Thoracic aorta (tissue), 2 donors: ENCODE measurements around the gene DERA. TPM values are rescaled to one million over a fixed set of nuclear protein-coding genes. Genes with fewer than 3 reads are reported as not detected.
"Not testable (repeated sequence)": the region's sequence is repeated elsewhere in the genome, so short reads cannot be mapped to it uniquely, and the experiment has no call there.

Source experiments
- ATAC-seq: fragments of 150-250 bp; one replicate; pipeline ENCODE4 v1.8.0; 2017; ENCODE audit warnings: low read depth; ENCODE audit not compliant: insufficient number of reproducible peaks, low FRiP score
- DNase-seq: peaks from one replicate; pipeline ENCODE4 v3.0.0-alpha.2; 2020; ENCODE audit warnings: low spot score
- H3K27ac ChIP-seq, 2 donors: fragments of 200-600 bp; sonication (generic); 1 replicate in 1 of 2; 2 replicates in 1 of 2; pipeline ENCODE4 v1.5.1; 2016; ENCODE audit warnings: mild to moderate bottlenecking in 2 of 2, moderate library complexity in 2 of 2
- H3K27me3 ChIP-seq: fragments of 200-600 bp; sonication (generic); replicated peaks from 2 replicates; pipeline ENCODE4 v1.6.0; 2016; ENCODE audit warnings: mild to moderate bottlenecking; ENCODE audit not compliant: insufficient read depth
- H3K36me3 ChIP-seq: fragments of 200-600 bp; sonication (generic); one replicate; pipeline ENCODE4 v1.5.1; 2016
- H3K4me1 ChIP-seq, 2 donors: fragments of 200-600 bp; sonication (generic); 1 replicate in 1 of 2; 2 replicates in 1 of 2; pipeline versions ENCODE4 v1.5.1 to v1.6.0; 2016; ENCODE audit warnings: low read depth in 2 of 2, mild to moderate bottlenecking in 1 of 2; ENCODE audit not compliant: control insufficient read depth in 1 of 2
- H3K4me3 ChIP-seq: fragments of 200-600 bp; sonication (generic); 2 replicates; pipeline ENCODE4 v1.5.1; 2016; ENCODE audit warnings: mild to moderate bottlenecking
- H3K9me3 ChIP-seq: fragments of 200-600 bp; sonication (generic); 2 replicates; pipeline ENCODE4 v1.5.1; 2016
- total RNA-seq, 2 donors: library from RNA; depleted of rRNA; stranded (reverse); fragments of >200 nt; gene quantifications; one replicate each; pipeline versions ENCODE4 v1.1.0 to v1.2.3, GENCODE V29; 2016
- TF ChIP-seq, protein P1 (sequence below): fragments of 200-600 bp; sonication (generic); IDR thresholded peaks from one replicate; pipeline ENCODE4 v1.5.1; 2019; ENCODE audit warnings: antibody characterized with exemption

Gene DERA
- total RNA-seq, 2 donors from 2014 or later, result 25.5 to 47.4 TPM

DNA sequence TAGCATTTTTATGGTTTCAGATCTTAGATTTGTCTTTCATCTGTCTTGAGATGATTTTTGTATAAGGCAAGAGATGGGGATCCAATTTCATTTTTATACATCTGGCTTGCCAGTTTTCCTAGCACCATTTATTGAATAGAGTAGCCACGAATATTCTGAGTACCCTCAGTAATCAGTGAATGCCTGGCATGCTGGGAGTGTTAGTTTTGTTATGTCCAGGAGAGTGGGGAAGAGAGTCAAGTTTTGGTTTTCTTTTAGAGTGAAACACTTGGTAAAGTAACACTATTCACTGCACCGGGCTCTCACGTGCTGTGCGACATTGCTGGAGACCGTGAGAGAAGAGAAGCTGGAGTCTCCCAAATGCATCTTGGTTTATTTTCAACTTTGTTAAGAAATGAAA lies 31.3 kb downstream of the DERA start:
- ATAC-seq (no peak), DNase-seq (no peak)
- Histone ChIP-seq H3K27me3 (no peaks in the 10 kb centered on the region), H3K4me1 (no peaks in the 10 kb centered on the region), H3K36me3 (no peaks in the 10 kb centered on the region), H3K9me3 (peaks cover 4% of the 10 kb centered on the region), H3K27ac (no peak overlapping the region), H3K4me3 (no peak overlapping the region)
- TF ChIP-seq, protein P1, sequence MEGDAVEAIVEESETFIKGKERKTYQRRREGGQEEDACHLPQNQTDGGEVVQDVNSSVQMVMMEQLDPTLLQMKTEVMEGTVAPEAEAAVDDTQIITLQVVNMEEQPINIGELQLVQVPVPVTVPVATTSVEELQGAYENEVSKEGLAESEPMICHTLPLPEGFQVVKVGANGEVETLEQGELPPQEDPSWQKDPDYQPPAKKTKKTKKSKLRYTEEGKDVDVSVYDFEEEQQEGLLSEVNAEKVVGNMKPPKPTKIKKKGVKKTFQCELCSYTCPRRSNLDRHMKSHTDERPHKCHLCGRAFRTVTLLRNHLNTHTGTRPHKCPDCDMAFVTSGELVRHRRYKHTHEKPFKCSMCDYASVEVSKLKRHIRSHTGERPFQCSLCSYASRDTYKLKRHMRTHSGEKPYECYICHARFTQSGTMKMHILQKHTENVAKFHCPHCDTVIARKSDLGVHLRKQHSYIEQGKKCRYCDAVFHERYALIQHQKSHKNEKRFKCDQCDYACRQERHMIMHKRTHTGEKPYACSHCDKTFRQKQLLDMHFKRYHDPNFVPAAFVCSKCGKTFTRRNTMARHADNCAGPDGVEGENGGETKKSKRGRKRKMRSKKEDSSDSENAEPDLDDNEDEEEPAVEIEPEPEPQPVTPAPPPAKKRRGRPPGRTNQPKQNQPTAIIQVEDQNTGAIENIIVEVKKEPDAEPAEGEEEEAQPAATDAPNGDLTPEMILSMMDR, result no peak

DNA sequence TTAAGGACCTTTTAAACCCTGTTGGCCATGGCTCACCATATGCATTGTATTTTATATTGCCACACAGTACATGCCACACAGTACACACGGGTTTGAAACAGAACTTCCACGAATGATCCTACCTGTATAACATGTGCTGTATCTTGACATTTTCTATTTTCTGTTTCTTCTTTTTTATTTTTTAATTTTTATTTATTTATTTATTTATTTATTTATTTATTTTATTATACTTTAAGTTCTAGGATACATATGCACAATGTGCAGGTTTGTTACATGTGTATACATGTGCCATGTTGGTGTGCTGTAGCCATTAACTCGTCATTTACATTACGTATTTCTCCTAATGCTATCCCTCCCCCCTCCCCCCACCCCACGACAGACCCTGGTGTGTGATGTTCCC lies 32.4 kb downstream of the DERA start:
- DNase-seq, H3K27me3 ChIP-seq, H3K4me1 ChIP-seq, ATAC-seq, H3K27ac ChIP-seq, H3K9me3 ChIP-seq, H3K36me3 ChIP-seq, H3K4me3 ChIP-seq: not testable (repeated sequence)

- not testable (repeated sequence) for ATAC-seq, H3K9me3 ChIP-seq, H3K27me3 ChIP-seq, H3K36me3 ChIP-seq, DNase-seq, H3K4me1 ChIP-seq, H3K4me3 ChIP-seq, H3K27ac ChIP-seq
These were observed 37.3 kb downstream of the DERA start for GRCh38 chr12:15948461-15948860.

GRCh38 chr12:15955281-15955680 lies 44.1 kb downstream of the DERA start:
- no peaks in the 10 kb centered on the region for H3K4me1 ChIP-seq
- no peak overlapping the region for H3K4me3 ChIP-seq
- no peaks in the 10 kb centered on the region for H3K36me3 ChIP-seq
- no peak overlapping the region for H3K27ac ChIP-seq
- DNase-seq, result no peak
- TF ChIP-seq, protein P1, result no peak
- ATAC-seq, result no peak
- H3K9me3 ChIP-seq, result no peaks in the 10 kb centered on the region
- H3K27me3 ChIP-seq, result no peaks in the 10 kb centered on the region

DNA sequence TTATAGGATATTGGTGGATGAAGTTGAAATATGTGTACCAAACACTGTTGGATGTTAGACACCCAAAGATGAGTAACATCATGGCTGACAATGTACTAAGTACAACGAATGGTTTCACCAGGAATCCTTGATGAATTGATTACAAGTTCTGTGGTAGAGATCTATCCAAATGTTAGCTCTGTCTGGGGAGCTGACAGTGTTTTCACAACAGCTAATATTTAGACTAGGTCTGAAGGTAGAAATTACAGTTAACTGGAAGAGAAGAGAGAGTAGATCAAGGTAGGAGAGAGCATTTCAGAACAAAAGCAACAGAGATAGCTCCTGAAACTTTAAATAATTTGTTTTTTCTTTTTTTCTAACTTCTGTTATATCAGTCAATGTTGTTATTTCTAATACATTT lies 44.9 kb downstream of the DERA start:
- H3K4me3 ChIP-seq, result no peak overlapping the region
- TF ChIP-seq, protein P1, result no peak
- no peak for DNase-seq
- H3K4me1 ChIP-seq, result no peaks in the 10 kb centered on the region
- no peak for ATAC-seq
- no peak overlapping the region for H3K27ac ChIP-seq
- H3K9me3 ChIP-seq, result no peaks in the 10 kb centered on the region
- H3K27me3 ChIP-seq, result no peaks in the 10 kb centered on the region
- no peaks in the 10 kb centered on the region for H3K36me3 ChIP-seq

DNA sequence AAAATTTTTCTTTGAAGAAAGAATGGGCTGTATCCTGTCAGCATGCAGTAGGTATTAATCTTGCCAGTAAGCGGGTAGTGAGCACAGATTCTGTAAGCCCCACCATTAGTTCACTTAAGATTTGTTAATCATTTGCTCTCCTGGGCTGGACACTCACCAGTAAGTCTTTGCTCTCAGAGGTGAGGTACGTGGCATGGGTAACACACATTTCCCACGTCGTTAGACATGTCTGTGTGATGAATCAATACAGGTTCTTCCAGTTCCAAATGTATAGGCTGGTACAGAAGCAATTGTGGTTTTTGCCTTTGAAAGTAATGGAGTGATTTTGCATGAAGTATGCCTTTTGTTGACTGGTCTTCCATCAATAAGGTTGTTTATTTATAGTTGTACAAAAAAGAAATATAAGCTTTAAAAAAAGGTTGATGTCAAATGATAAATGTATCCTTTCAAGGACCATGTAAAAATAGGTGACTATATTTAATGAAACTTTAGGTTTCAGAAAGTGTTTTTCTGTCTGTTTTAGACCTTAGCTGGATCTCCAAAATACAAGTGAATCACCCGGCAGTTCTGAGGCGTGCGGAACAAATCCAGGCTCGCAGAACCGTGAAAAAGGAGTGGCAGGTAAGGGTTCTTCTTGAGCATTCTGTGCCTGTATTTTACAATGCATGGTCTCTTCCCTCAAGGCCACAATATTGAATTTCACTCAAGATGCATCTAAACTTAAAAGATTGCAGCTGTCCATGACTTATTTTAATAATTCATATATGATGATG lies 45.5 kb downstream of the DERA start:
- Histone ChIP-seq H3K27me3 (no peaks in the 10 kb centered on the region), H3K4me3 (no peak overlapping the region), H3K9me3 (no peaks in the 10 kb centered on the region), H3K4me1 (no peaks in the 10 kb centered on the region), H3K27ac (no peak overlapping the region), H3K36me3 (no peaks in the 10 kb centered on the region)
- TF ChIP-seq, protein P1, result no peak
- no peak for DNase-seq
- ATAC-seq, result no peak
